Esophagus muscularis mucosa (tissue), 4 donors: ENCODE data around the gene VSIG8. TPM values are rescaled to one million over a fixed set of nuclear protein-coding genes. Genes with fewer than 3 reads are reported as not detected.

Source experiments
- DNase-seq: peaks from one replicate; pipeline ENCODE4 v3.0.0-alpha.2; 2017; ENCODE audit errors: extremely low spot score
- H3K27ac ChIP-seq, 4 donors: fragments of 200-600 bp; sonication (generic); replicated peaks in 1 of 4; 1 replicate in 3 of 4; 2 replicates in 1 of 4; pipeline ENCODE4 v1.5.1; 2016 to 2019; ENCODE audit warnings: mild to moderate bottlenecking in 1 of 4
- H3K27me3 ChIP-seq, 4 donors: fragments of 200-600 bp; sonication (generic); one replicate each; pipeline versions ENCODE4 v1.5.1 to v1.6.0; 2016 to 2019
- H3K36me3 ChIP-seq, 4 donors: fragments of 200-600 bp; sonication (generic); one replicate each; pipeline ENCODE4 v1.5.1; 2016 to 2019
- H3K4me1 ChIP-seq, 4 donors: fragments of 200-600 bp; sonication (generic); one replicate each; pipeline ENCODE4 v1.5.1; 2016 to 2019
- H3K4me3 ChIP-seq, 4 donors: fragments of 200-600 bp; sonication (generic); 1 replicate in 2 of 4; 2 replicates in 2 of 4; pipeline ENCODE4 v1.5.1; 2016 to 2019; ENCODE audit warnings: mild to moderate bottlenecking in 4 of 4, moderate library complexity in 1 of 4
- H3K9me3 ChIP-seq, 4 donors: fragments of 200-600 bp; sonication (generic); 1 replicate in 3 of 4; 2 replicates in 1 of 4; pipeline ENCODE4 v1.5.1; 2016 to 2019
- EP300 ChIP-seq: sonication (generic); formaldehyde crosslinking; IDR thresholded peaks from one replicate; pipeline ENCODE4 v1.6.1; 2017; ENCODE audit warnings: antibody characterized with exemption
- POLR2A ChIP-seq: fragments of 450-650 bp; IDR thresholded peaks from one replicate; pipeline ENCODE4 v1.6.1; 2017; ENCODE audit warnings: antibody characterized with exemption, moderate library complexity, mild to moderate bottlenecking, low read depth
- POLR2AphosphoS5 ChIP-seq, 2 donors: sonication (generic); formaldehyde crosslinking; IDR thresholded peaks; one replicate each; pipeline ENCODE4 v1.6.1; 2017; ENCODE audit warnings: antibody characterized with exemption in 2 of 2
- WGBS: methylation state at CpG from one replicate; pipeline ENCODE4 v1.1.5; 2018; 5-methylcytosine and 5-hydroxymethylcytosine counted together
- intact Hi-C: fragments of 100-400 bp; cut with DNase I; formaldehyde crosslinking; loops from one replicate; pipeline ENCODE4 v1.15.1; 2023
- total RNA-seq, 4 donors: library from RNA; depleted of rRNA; stranded (reverse); fragments of >200 nt; gene quantifications; one replicate each; pipeline versions ENCODE4 v1.1.0 to v1.2.1, GENCODE V29; 2016
- TF ChIP-seq, protein P1 (sequence below), 3 experiments: fragments of 200-600 bp in 2 of 3; fragments of 450-650 bp in 1 of 3; sonication (generic) in 2 of 3; IDR thresholded peaks; one replicate each; pipeline ENCODE4 v1.5.1; 2017 to 2019; ENCODE audit warnings: antibody characterized with exemption in 3 of 3, mild to moderate bottlenecking in 2 of 3, moderate library complexity in 1 of 3

VSIG8 gene
- total RNA-seq, 4 donors from 2014 or later, result not detected

DNA sequence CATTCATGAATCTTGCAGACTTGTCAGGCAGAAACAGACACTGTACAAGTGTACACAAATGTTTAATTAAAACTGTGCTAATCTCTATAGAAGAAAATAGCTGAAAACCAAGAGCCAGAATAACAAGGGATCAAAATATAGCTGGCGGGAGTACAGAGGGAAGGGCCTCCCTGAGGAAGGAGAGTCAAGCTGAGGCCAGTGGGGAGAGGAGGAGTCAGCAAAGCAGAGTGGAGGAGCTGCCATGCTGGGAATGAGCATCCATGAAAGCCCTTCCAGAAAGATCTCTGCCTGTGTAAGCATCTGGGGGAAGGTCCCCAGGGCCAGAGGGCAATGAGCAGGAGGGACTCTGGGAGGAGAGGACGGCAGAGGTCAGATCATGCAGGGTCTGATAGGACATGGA lies 20.7 kb downstream of the VSIG8 start:
- 84% methylated on average over 2 of the region's 2 CpGs for WGBS
- intact Hi-C loops, result no loop called here
- no peak for DNase-seq
- no peak overlapping the region for H3K27ac ChIP-seq
- H3K4me1 ChIP-seq, result no peaks in the 10 kb centered on the region
- H3K4me3 ChIP-seq, result no peak overlapping the region
- no peaks in the 10 kb centered on the region for H3K27me3 ChIP-seq
- no peak for TF ChIP-seq POLR2A
- TF ChIP-seq EP300, result no peak
- TF ChIP-seq, protein P1, sequence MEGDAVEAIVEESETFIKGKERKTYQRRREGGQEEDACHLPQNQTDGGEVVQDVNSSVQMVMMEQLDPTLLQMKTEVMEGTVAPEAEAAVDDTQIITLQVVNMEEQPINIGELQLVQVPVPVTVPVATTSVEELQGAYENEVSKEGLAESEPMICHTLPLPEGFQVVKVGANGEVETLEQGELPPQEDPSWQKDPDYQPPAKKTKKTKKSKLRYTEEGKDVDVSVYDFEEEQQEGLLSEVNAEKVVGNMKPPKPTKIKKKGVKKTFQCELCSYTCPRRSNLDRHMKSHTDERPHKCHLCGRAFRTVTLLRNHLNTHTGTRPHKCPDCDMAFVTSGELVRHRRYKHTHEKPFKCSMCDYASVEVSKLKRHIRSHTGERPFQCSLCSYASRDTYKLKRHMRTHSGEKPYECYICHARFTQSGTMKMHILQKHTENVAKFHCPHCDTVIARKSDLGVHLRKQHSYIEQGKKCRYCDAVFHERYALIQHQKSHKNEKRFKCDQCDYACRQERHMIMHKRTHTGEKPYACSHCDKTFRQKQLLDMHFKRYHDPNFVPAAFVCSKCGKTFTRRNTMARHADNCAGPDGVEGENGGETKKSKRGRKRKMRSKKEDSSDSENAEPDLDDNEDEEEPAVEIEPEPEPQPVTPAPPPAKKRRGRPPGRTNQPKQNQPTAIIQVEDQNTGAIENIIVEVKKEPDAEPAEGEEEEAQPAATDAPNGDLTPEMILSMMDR (IDR thresholded peaks at IDR 0.05), result no peak
- TF ChIP-seq POLR2AphosphoS5 (IDR thresholded peaks at IDR 0.05), result no peak
- H3K36me3 ChIP-seq, result peaks cover 0 to 39% (median 16%) of the 10 kb centered on the region in 4 donors
- no peaks in the 10 kb centered on the region for H3K9me3 ChIP-seq

DNA sequence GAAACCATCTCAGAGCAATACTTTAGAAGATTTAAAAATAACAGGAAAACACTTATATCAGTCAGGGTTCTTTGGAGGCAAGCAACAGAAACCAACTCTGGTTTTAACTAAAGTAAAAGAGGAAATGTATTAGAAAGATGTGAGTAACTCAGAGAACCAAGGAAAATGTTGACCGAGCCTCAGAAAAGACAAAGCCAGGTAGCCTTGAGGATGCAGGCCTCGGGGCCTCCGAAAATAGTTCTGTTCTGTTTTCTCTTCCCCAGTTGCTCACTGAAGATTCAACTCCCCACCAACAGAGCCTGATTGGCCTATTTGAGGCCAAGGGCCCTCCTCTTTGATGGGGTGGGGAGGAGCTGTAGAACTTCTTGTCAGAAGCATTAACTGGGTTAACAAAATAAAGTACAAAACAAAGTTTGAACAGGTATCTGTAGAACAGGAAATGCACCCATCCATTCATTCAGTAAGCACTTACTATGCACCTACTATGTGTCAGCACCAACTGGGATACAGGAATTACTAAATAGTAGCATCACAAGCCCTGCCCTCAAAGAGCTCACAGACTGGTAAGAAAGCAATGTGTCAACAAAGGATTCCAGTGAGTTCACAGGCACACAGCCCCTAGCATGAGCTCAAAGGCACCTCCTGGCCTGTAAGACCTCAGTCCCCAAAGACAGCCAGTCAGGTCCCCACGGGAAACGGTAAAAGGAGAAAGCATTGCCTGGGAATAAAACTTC lies 23.2 kb downstream of the VSIG8 start:
- no peaks in the 10 kb centered on the region for H3K27me3 ChIP-seq
- H3K4me3 ChIP-seq, result no peak overlapping the region
- WGBS, result 93% methylated on average over 5 of the region's 5 CpGs
- no peaks in the 10 kb centered on the region for H3K9me3 ChIP-seq
- H3K4me1 ChIP-seq, result no peaks in the 10 kb centered on the region
- peaks cover 0 to 59% (median 19%) of the 10 kb centered on the region in 4 donors for H3K36me3 ChIP-seq
- no peak overlapping the region for H3K27ac ChIP-seq
- TF ChIP-seq POLR2A (no peak), EP300 (no peak), POLR2AphosphoS5 (IDR thresholded peaks at IDR 0.05) (no peak)
- TF ChIP-seq, protein P1 (IDR thresholded peaks at IDR 0.05), result no peak
- DNase-seq, result no peak
- intact Hi-C loops, result no loop called here

DNA sequence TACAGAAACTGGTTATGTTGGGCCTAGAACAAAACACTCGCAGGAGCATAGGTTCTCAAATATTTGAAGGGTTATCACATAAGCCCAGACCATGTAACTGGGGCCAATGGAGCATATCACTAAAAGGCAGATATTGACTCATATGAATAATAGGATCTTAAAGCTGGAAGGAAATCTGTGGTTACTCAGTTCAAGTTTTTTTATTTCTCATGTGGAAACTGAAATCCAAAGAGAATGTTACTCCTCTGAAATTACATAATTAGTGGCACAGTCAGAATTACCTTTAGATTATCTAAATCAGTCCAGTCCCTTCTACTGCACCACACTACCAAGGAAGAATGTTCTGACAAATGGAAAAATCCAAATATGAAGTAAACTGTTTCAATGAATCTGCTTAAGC lies 23.7 kb downstream of the VSIG8 start:
- Histone ChIP-seq H3K4me1 (no peaks in the 10 kb centered on the region), H3K27ac (no peak overlapping the region), H3K4me3 (no peak overlapping the region), H3K27me3 (no peaks in the 10 kb centered on the region), H3K9me3 (no peaks in the 10 kb centered on the region), H3K36me3 (peaks cover 0 to 63% (median 19%) of the 10 kb centered on the region in 4 donors)
- TF ChIP-seq POLR2AphosphoS5 (IDR thresholded peaks at IDR 0.05), result no peak
- no peak for TF ChIP-seq EP300
- TF ChIP-seq, protein P1 (IDR thresholded peaks at IDR 0.05), result no peak
- no peak for TF ChIP-seq POLR2A
- WGBS, result 96% methylated on average over 1 of the region's 1 CpG
- no peak for DNase-seq
- intact Hi-C loops, result no loop called here

DNA sequence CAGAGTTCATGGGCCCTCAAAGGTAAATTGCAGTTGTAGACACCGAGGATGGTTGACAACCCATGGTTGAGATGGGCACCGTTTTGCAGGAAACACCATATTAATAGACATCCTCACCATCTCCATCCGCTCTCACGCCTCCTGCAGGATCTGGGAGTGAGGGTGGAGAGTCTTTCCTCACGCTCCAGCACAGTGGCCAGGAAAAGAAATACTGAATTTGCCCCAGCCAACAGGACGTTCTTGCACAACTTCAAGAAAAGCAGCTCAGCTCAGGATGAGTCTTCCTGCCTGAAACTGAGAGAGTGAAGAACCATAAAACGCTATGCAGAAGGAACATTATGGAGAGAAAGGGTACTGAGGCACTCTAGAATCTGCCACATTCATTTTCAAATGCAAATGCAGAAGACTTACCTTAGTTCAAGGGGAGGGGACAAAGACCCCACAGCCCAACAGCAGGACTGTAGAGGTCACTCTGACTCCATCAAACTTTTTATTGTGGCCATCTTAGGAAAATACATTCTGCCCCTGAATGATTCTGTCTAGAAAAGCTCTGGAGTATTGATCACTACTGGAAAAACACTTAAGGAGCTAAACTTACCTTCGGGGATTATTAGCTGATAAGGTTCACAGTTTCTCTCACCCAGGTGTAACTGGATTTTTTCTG lies 26.5 kb downstream of the VSIG8 start:
- TF ChIP-seq EP300 (no peak), POLR2AphosphoS5 (IDR thresholded peaks at IDR 0.05) (no peak), POLR2A (no peak)
- TF ChIP-seq, protein P1 (IDR thresholded peaks at IDR 0.05), result peak in 1 of 3 experiments; percentile 14
- H3K36me3 ChIP-seq, result peaks cover 0 to 62% (median 14%) of the 10 kb centered on the region in 4 donors
- intact Hi-C loops, result no loop called here

More for the DNA sequence above, 26.5 kb downstream of the VSIG8 start:
- H3K9me3 ChIP-seq, result no peaks in the 10 kb centered on the region
- WGBS, result 80% methylated on average over 8 of the region's 8 CpGs
- no peak overlapping the region for H3K4me3 ChIP-seq
- no peaks in the 10 kb centered on the region for H3K27me3 ChIP-seq
- H3K4me1 ChIP-seq, result no peaks in the 10 kb centered on the region
- DNase-seq, result no peak
- H3K27ac ChIP-seq, result no peak overlapping the region
